CD1c-positive myeloid dendritic cell (primary cell): ENCODE measurements around the gene STIM1.

Experiments used
- DNase-seq: peaks from one replicate; pipeline ENCODE4 v3.0.0-alpha.2; 2016; ENCODE audit errors: extremely low spot score

The STIM1 gene

DNA sequence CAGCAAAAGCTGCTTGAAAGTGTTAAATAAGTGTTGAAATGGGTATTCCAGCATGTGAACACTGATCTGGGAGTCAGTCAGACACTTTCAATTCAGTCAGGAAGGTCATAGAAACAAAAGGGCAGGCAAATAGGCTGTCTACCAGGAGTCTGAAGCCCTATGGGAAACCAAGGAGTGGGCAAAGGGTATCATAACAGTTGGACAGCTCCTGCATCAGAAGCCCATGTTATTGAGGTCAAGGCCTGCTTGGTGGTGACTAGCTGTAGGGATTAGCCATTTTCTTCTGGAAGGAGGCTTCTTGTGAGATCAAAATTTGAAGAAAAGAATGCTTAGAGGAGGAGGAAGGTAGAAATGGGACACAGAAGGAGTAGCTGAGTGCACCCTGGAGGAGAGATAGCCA lies 97.3 kb downstream of the STIM1 start:
- no peak for DNase-seq

DNA sequence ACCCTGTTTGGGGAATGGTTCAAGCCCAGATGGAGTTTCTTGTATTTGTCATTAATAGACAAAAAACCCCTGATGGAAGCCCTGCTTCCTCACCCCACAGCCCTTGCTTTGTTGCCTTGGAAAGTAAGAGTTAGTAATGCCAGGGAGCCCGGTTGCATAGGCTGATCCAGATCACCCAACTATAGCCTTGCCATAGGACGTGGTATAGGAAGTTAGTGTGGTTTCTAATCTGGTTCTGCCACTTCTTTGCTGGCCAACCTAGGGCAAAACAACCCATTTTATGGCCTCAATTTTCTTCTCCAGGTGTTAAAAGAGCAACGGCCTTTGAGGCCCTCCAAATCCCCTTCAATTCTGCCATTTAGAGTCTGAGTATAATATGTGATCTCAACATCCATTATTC lies 97.9 kb downstream of the STIM1 start:
- no peak for DNase-seq

DNA sequence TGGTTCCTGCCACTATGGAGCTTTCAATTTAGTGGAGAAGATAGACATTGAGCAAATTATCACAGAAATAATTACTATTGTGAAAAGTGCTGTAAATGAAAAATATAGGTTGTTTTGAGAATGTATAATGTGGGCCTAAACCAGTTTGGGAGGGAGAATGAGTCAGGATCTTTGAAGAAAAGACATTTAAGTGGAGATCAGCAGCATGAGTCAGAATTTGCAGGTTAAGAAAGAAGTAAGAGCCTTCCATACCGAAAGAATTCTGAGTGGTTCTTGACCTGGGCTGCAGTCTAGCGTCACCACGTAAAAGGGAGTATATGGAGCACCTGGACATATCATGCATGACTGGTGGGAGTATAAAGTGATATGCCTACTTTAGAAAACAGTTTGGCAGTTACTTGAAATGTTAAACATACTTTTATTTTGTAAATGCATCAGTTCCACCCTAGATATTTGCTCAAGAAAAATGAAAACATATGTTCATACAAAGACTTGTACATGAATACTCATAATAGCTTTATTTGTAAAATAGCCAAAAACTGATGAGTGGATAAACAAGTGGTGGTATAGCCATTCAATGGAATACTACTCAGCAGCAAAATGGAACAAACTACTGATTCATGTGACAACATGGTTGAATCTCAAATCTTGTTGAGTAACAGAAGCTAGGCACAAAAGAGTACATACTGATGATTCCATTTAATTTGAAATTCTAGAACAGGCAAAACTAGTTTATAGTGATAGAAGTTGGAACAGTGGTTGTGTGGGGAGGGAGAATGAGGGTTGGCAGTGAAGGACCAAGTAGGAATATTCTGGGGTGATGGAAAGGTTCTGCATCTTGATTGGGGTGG lies 99.2 kb downstream of the STIM1 start:
- DNase-seq = no peak

DNA sequence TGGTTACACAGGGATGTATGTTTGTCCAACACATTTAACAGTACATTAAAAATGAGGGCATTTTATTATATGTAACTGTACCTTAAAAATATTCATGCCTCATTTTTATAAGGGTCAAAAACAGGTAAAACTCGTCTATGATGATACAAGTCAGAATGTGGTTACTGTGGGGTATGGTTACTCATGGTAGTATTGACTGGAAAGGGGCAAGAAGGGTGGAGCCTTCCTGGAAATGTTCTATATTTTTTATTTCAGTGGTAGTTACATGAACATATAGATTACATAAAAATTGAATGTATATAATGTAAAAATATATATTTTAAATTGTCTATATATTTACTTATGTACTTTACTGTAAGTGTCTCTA lies 99.8 kb downstream of the STIM1 start:
- DNase-seq = no peak

DNA sequence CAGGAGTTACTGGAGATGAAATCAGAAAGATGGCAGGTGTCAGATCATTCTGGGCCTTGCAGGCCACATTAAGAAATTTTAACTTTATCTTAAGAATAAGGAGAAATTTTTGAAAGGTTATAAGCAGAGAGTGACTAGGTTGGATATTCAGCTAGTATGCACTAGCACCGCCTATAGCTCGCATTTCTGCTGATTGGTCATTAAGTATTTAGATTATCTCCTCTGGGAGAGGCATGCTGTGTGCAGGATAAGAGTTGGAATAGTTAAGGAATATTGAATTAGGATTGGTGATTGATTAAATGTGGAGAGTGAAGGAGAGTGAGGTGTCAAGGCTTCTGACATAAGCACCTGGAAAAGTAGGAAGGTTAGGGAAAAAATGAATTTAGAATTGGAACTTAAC lies 100.6 kb downstream of the STIM1 start:
- no peak for DNase-seq

DNA sequence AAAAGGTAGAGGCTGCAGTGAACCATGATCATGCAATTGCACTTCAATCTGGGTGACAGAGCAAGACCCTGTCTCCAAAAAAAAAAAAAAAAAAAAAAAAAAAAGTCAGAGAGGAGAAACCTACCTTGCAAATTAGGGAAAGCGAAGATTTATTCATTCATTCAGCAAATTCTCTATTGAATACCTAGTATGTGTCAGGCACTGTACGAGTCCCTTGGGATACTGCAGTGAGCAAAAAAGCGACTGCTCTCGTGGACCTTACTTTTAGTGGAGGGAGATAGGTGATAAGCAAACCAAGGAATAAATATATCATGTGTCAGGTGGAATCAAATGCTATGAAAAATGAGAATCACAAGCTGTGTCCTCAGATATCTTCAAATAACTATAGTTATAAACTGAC lies 101.3 kb downstream of the STIM1 start:
- no peak for DNase-seq

DNA sequence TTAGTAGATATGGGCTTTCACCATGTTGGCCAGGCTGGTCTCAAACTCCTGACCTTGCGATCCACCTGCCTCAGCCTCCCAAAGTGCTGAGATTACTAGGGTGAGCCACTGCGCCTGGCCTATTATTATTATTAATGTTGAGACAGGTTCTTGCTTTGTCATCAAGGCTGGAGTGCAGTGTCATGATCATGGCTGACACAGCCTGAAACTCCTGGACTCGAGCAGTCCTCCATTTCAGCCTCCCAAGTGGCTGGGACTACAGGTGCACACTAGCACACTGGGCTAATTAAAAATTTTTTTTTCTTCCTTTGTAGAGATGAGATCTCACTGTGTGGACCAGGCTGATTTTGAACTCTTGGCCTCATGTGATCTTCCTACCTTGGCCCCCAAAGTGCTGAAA lies 102.0 kb downstream of the STIM1 start:
- DNase-seq = no peak

DNA sequence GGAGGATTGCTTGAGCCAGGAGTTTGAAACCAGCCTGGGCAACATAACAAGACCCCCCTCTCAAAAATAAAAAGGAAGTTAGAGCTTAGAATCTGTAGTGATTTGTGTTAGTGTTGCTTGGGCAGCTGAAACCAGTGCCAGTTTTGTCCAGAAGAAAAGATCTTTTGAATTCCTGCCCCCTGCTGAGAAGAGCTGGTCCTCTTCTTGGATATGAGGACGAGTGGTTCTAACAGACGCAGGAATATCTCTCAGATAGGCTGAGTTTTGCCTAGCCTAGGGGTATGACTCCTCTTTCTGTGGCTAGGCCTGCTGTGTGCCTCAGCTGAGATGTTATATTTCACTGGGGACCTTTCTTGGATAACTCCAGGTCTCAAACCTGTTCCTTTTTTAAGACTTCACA lies 102.8 kb downstream of the STIM1 start:
- DNase-seq = no peak

DNA sequence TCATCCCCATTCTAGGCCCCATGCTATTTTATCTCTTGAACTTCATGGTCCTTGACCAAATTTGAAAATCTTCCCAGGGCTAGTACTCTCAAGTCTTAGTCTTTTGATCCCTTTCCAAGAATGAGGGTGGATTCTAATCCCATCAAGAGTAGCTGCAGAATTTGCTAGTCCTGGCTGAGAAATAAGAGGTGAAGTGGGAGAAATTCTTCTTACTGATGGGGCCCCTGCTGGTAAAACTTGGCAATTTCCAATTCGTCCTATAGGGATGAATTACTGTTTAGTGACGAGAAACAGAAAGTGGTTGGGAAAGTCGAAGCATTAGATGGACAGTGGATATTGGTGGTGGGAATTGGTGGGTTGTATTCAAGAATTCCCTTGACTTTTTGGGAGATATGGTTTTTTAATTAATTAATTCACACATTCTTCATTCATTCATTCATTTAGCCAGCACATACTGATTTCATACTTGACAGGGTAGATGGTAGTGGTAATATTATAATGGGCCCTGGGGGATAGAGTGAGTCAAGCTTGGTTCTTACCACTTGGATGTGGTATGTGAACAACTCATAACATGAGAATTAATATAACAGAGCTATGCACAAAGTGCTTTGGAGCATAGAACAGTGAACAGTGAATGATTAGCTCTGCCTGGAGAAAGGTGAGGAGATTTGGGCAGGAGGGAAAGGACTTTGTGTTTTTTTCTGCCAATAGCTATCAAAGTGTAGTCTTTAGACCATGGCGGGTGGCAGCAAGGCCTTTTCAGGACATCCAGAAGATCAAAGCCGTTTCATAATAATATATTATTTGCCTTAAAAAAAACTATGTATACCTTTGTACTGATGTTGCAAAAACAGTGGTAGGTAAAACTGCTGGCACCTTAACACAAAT lies 103.8 kb downstream of the STIM1 start:
- DNase-seq = no peak

DNA sequence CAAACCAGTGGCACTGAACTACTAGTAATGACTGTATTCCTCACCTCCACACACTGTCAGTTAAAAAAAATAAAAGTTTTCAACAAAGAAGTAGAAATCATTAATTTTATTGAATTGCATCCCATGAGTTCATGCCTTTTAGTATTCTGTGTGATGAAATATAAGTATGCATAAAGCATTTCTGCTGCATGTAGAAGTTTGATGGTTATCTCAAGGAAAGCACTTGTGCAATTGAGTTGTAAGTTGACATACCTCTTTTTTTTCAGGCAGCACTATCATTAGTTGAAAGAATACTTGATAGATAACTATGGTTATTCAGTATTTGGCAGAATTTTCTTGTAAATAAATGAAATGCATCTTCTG lies 104.4 kb downstream of the STIM1 start:
- no peak for DNase-seq

DNA sequence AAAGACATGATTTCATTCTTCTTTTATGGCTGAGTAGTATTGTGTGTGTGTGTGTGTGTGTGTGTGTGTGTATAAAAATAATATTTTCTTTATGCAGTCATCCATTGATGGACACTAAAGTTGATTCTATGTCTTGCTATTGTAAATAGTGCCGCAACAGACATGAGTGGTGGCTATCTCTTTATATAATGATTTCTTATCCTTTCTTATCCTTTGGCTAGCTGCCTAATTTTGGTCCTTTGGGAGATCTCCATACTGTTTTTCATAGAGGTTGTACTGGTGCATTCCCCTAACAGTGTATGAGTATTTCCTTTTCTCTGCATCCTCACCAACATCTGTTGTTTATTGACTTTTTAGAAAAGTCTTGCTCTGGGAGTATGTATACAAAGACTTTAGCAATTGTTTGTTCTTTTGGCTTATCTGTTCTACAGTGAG lies 107.0 kb downstream of the STIM1 start:
- DNase-seq = no peak

DNA sequence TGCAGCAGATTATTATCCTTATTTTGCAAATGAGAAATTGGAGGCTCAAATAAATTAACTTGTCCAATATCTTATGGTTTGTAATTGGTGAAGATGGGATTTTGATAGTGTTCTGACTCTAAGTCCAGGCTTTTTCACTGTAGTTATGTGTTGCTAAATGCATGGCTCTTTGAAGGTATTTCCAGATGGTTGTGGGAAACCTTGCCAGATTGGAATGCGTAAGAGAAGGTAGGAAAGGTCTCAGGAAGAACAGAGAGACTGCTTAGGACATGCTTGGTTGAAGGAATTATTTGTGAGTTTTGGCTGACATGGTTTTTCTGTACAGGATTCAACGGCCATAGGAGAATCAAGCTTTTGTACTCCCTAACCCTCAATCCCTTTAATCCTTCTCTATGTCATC lies 108.6 kb downstream of the STIM1 start:
- no peak for DNase-seq

DNA sequence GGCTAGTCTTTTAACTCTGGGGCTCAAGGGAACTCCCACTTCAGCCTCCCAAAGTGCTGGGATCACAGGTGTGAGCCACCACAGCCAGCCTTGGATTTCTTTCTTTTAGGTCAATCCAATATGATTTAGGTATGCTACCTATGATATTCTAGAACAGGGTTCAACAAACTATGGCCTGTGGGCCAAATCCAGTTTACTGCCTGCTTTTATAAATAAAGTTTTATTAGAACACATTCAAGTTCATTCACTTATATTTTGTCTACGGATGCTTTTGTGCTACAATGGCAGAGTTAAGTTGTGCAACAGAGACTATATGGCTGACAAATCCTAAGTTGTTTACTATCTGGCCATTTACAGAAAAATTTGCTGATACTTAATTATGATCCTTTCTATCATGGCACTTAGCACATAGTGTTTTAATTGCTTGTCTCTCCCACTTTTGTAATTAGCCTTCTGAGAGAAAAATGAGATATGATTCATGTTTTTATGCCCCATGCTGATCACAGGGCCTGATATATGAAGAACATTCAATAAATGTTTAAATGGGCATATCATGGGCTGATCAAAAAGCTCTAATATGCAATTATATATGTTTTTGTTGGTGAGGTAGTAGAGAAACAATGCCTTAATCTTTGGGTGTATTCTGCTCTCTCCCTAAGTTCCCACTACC lies 109.6 kb downstream of the STIM1 start:
- no peak for DNase-seq

DNA sequence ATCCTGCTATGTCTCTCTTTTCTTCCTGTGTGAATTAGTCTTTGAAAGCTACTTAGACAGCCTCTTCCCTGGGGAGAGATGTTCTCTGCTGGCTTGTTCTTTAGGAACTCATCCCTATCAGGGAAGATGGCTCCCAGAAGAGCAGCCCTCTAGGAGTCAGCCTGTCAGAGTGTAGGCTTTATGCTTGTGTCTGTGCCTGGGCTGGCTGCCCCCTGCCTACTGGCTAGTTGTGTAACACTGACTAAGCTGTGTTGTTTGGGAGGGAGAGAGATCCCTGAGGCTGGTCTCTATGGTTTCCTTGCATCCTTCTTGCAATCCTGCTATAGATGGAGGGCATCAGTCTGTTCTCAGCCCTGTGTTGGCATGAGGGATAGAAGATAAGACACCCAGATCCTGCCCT lies 112.2 kb downstream of the STIM1 start:
- no peak for DNase-seq

DNA sequence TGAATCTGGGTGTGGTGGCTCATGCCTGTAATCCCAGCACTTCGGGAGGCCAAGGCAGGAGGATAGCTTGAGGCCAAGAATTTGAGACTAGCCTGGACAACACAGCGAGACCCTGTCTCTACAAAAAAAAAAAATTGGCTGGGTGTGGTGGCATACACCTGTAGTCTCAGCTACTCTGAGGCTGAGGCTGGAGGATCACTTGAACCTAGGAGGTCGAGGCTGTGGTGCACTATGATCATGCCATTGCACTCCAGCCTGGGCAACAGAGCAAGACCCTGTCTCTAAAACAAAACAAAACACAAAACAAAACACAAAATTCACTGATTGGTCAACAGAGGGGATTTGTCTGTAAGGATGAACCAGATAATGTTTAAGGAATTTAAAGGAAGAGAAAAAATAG lies 113.7 kb downstream of the STIM1 start:
- no peak for DNase-seq

DNA sequence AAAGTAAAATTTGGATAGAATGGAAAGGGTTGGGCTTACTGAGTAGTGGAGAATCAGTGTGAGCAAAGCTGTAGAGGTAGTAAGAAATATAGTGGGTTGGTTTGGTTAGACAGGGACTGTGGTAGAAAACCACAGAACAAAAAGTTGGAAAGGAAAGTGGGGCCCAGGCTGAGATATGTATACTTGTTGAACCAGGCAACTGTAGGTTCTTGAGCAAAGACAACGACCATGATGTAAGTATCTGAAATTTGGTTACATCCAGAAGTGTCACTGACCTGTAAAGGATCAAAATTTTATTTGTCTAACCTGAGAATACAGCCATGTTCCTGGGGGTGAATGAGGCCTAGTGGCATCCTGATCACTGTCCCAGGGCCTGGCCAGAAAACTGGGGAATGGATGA lies 114.1 kb downstream of the STIM1 start:
- no peak for DNase-seq

DNA sequence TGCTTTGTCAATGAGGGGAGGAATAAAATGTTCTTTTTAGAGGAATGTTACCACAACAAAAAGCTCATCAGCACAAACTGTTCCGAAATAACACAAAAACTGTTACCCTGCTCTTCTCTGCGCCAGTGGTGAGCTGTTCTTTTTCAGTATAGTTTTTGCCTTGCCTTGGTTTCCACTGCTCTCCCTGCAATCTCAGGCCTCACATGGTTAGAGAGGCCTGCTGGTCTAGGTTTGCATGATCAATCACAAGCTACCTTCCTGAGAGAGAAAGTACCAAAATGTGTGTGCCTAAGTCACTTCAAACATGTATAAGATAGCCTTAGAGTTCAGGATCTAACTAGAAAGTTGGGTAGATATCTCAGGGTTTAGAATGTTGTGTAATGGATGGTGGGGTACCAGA lies 114.6 kb downstream of the STIM1 start:
- no peak for DNase-seq

DNA sequence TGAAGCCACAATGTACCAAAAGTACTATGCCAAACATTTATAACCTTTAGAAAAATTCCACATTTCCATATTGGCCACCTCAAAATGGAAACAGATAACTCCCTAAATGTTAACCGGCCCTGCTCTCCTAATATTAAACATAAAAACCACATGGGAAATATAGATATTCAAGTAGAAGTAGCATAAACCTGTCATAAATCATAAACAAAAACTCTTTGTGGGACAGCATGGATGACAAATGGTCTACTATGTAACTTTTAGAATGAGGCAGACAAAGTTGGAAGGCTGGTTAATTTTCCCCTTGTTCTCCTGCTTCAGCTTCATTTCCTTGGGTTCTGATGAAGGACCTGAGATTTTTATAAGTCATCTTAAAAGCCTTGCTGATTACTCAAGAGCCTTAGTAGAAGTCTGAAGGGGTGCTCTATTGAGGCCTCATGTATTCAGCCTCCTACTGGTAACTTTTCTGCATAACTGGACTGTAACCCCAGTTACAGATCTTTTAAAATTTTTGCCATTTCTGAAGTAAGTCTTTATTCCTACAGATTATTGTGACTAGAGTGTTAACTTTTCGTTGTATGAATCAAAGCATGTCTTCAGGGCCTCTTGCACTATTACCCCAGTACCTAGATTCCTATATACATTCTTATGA lies 116.4 kb downstream of the STIM1 start:
- DNase-seq = no peak

DNA sequence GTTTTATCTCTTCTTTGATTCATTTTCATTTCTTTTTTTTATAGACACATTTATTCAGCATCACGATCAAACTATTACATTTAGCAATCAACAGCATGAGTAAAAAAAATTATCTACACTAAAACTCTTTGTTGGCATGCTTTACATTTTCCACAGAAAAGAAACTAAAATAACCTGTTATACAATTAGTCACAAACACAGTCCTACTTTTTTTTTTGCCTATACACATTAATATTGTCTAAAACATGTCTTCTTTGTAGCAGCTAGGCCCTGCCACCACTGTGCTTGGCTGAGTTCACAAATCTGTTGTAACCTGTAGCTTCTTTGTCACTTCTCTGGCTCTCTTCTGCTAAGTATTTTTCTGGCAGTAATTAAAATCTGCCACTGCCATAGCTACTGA lies 117.0 kb downstream of the STIM1 start:
- no peak for DNase-seq

DNA sequence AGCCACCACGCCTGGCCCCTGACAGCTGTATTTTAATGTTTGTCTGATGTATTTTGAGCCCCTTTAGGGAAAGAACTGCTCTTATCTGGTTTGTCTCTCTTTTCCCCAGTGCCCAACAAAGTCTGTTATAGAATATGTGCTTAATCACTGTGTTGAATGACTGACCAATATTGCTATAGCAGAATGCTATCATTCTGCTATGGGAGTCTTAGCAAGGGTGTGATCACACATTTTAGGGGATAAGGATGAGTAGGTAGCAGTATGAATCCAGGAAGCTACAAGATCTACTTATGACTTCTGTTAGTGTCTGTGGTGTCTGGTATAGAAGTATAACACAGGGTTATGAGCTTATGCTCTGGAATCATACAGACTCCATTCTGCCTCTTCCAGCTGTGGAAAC lies 121.6 kb downstream of the STIM1 start:
- DNase-seq = no peak

DNA sequence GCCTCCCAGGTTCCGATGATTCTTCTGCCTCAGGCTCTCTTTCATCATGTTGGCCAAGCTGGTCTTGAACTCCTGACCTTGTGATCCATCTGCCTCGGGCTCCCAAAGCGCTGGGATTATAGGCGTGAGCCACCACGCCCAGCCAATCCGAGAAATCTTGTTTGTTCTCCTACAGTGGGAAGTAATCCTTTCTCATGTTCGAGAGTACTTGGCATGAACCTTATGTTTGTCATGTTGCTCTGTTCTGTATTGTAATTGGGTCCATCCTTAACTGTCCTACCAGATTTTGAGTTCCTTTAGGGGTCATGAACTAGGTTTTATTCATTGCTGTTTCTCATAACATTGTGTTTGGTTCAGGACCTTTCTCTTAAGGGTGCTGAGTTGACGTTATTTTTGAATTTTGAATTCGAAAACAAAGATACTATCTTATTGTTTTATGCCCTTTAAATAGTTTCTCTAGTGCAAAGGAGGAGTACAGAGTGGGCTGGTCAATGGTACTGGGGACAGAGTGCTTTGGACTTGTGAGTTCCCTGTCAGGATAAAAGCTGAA lies 125.7 kb downstream of the STIM1 start:
- no peak for DNase-seq

DNA sequence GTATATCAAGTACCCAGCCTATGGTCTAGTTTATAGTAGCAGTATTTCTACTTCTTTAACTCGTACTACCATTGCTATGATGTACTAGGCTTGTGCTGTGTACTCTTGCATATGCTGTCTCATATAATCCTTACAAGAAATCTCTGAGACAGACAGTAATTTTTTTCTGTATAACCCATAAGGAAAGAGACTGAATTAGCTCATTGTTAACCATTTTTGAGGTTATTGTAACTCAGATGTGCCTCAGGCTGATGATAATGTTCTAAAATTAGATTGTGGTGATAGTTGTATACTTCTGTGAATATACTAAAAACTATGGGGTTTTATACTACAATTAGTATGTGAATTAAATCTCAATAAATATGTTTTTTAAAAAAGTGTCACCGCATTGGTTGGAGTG lies 127.0 kb downstream of the STIM1 start:
- no peak for DNase-seq
